Activated CD8-positive, alpha-beta memory T cell treated with anti-CD3 and anti-CD28 coated beads, Interleukin-2, amount 50 U/mL, for 1 hour (primary cell): ENCODE results near the gene ANK2.
"Not testable (repeated sequence)": the region's sequence is repeated elsewhere in the genome, so short reads cannot be mapped to it uniquely, and the experiment has no call there.

Experiments
- DNase-seq: peaks from one replicate; pipeline ENCODE4 v3.0.0-alpha.2; 2020; ENCODE audit errors: extremely low read depth

The ANK2 gene

DNA sequence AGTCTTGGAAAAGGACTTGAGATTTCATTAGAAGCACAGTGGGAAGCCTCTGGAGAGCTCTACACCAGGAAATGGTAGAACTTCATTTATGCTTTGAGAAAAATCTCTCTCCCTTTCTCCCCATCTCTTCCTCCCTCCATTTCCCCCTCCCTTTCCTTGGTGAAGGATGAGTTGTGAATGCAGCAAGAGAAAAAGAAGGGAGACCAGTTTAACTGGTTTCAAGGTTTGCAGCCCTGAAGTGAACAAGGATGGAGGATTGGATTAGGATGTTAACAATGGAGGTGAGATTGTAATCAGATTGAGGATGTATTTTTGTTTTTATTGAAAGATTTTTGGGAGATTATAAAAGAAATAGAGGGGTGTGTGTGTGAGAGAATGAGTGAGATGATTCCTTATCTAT lies 99.5 kb downstream of the ANK2 start:
- no peak for DNase-seq

DNA sequence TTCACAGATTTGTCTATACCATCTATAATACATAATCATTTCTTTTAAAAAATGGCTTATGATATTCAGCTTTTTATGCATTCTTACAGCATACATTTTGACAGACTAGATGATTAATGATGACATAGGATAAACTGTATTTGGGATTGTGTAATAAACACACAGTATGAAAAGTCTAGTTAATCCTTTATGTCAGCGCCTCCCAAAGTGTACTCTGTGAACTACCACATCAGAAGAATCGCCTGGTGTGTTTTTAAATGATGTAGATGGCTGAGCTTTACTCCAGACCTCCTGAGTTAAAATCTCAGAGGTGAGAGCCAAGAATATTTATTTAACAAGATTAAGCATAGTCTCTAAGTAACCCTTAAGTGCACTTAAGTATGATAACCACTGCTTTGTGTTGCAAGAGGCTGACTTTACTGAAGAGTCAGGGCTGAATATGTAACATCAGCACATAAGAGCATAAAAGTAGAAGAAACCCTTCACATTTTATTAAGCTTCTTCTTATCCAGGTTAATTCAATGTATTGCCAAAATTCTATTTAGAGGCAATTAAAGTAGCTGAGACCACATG lies 104.2 kb downstream of the ANK2 start:
- no peak for DNase-seq

DNA sequence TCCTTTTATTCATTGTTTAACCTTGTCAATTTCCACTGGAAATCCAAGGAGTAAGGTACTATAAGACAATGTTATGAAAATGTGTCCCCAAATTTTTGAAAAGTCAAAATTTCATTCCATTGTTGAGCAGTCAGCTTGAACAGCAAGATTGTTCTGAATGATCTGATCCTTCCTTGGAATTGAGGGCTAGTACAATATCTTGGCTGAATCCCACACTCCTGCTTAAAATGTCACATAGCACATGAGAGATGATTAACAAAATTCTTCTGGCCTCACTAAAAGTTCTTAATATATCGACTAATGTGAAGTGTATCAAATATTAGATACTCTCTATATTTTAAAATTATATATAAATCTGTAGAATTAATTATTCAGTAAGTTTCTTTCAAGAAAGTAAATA lies 104.8 kb downstream of the ANK2 start:
- no peak for DNase-seq

DNA sequence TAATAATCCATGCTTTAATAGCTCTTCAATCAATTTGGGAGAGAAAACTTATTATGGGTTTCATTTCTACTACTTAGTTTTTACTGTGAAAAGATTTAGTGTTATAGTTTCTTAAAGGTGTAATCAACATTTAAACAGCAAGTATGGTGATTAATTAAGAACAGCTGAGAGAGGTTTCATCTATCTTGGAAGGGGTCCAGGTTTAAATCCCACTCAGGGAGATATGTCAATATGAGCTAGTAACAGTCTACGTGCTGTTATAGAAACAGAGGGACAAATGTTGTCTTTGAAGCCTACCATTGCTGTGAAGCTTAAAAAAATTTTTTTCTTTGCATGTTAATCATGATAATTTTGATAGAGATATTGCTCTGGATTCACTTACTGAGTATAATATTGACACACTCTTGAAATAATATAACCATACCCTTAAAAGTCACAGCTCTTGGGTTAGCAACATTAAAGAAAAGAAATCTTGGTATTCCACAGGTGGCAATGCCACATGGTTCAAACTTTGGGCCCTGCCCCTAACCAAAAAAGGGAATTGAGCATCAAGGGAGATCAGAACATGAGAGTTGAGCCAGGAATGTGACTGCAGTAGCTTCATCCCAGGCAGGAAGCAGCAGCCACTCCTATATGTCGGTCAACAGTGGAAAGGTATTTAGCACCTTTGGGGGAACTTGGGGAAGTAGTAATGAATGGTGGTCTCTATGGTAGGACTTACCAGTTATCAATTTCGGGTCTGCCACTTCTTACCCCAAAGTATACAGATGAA lies 107.8 kb downstream of the ANK2 start:
- DNase-seq = no peak

DNA sequence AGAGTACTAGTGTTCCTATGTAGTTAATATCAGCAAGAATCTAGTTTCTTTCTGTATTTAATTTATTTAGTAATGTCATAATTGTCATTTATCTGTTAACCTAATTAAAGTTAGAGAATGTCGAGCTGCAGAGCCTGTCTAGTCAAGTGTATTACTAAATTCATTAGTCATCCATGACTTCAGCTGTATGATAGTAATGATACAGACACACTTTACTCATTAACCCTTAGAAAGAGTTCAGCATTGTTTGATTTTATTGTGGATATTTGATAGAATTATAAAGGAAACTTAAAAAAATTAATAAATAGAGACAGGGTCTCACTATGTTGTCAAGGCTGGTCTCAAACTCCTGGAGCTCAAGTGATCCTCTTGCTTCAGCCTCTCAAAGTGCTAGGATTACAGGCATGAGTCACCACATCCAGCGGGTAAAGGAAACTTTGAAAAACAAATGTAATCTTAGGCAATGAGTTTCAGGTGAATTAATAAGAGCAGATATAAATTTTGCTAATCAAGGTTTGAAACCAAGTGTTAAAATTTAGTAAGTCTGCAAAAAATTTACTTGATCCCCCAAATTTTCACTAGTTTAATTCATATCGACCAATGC lies 110.6 kb downstream of the ANK2 start:
- no peak for DNase-seq

DNA sequence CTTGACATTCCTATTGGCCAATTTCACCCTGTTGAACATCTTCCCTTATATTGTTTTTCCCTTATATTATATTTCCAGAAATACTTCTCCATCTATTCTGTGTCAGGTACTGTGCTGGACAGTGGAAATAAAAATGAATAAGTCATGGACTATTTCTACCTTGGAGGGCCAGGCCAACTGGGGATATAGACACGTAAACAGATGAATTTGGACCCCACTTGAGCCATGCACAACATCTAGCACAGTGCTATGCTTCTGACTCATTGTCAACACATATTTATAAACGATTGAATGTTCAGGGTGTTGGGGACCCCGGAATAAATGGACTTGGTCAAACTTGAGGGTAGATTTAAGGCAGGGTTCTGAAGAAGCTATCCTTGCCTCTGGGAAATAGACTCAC lies 111.1 kb downstream of the ANK2 start:
- DNase-seq = no peak

DNA sequence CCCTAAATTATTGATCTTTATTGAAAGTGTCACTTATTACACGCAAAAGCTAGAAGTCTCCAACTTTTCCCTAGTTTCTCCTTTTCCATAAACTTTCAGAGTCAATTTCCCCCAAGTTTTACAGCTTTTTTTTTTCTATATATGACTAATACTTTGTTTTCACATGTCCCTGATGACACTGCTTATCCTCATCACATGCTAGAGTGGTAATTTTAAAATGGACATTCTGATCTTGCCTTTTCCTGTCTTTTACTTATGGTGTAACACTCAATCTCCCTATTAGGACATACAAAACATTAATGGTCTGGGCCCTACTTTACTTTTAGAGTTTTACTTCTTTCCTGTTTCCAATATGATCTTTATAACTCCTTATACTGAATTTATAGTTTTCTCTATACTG lies 112.6 kb downstream of the ANK2 start:
- DNase-seq = no peak

DNA sequence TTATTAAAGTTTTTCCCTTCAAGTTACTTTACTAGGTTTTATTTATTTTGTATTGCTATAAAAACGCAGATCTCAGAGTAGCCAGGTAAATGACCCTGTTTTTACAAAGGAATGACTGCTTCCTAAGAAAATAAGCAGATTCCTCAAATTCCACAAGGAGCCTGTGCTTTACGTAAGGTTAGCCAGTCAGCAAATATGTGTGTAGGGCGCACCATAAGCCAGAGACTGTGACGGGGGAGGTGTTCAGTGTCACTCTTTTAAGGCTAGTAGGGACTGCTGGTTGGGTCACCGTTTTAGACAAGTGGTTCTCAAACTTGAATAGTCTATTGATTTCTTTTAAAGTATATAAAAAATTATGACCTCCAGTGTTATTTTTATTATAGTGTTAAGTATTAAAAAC lies 119.9 kb downstream of the ANK2 start:
- no peak for DNase-seq

DNA sequence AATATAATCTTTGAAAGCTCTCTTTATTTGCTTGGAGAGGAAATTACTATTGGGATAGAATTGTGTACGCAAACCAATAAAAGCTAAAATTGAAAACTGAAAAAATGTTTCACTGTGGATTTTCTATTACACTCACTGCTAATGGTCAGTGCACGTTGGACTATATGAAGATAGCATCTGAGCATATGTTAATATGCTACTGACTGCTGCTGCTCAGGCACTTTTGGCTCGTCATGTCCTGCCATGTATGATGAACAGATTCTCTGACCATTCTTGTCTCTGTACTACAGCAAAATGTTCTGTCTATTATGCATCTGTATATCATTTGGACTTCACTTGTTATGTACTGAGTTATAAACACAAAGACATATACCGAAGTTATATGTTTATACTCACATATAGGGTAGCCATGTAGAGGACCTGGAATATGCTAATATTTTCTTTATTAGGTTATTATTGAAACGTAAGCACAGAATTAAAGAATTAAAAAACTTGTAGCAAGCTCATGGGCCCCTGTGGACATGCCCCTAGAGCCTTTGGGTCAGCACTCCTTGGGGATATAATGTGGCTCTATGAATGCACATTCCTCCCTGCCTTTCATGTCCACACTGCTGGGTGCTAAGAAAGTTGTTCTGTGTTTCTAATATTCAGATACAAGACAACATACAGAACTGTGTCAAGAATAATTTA lies 120.8 kb downstream of the ANK2 start:
- no peak for DNase-seq

DNA sequence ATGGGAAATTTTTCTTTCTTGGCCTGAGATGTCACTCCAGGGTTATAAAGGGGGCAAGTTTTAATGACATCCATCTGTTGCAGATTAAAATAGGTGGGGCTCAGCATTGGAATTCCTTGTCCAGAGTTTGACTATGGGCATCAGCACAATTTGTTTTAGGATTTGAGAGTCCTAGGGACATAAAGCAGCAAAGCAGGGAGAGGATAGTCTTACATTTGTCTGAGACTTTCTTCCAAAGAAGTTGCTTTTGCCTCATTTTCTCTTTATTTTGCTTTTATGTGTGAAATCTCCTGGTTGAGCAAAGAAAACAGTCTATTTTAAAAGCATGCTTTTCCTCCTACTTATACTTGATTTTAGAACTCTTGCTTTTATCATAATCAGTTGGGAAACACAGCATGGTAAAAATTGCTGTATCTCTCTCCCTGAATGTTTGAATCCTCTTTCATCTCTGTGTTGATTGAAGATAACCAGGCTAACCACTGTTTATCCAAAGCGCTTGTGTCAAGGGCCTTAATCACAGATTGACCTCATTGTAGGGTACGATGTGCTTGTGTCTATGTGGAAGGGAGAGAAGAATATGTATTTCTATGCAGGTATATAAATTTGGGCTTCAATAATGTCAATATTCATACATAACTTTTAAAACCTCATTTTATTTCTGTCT lies 121.5 kb downstream of the ANK2 start:
- no peak for DNase-seq

DNA sequence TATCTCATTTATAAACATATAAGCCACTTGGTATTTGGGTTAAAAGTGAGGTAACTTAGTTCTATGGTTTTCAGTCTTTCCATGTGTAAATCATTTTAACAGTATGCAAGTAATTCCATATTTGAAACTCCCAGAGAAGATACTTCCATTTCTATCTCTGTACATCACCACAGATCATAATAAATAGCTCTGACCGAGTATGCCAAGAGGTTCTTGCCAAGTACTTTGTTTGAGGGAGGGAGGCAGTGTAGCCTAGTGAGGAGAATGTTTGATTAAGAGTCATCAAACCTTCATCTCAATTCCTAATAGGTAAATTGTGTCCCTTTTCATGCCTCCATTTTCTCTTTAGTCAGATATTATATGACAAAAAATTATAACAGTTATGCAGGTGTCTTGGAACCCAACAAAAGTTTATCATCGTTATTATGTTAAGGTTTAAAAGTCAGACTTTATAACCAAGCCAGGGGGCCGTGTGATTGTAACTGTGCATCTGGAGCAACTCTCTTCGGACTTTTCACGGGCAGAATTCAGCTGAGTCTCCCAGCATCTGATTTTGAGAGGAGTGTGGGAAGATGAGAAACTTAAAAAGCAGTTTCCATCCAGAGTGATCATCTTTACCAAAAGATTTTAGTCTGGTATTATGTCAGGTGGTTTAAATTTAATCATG lies 123.8 kb downstream of the ANK2 start:
- DNase-seq = no peak

DNA sequence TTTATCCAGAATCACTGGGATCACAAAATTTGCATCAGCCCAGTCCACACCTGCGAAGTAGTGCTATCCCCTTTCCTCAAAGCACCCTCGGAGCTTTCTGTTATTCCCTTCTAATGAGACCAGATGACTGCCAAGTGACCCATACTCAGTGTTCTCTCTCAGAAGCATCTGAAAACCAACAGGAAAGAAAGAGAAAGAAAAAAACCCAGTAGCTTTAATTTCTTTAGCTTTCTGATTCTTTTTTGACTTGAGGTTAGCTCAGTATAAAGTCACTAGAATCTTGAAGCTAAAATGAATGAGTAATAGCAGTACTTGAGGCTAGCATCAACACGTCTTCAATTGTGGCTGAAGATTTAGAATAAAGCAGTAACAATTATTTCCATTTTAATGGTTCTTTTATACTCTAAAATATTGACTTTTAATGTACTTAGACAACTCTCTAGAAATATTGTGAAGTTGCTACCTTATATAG lies 124.4 kb downstream of the ANK2 start:
- no peak for DNase-seq

DNA sequence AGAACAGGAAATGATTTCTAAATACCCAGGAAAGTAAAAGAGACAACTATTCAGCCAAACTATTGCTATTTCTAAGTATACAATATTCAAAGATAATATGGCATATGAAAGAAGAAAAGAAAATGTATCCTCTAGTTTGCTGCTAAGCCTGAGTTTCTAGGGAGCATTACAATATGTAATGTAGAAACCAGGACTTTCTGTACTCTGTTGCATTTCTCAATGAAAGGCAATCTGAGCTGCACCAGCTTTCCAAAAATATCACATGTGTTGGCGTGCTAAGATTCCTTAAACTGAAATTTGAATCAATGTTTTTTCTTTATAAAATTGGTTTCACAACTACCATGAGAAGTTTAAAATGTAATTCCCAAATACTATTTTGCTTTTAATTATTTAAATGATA lies 129.6 kb downstream of the ANK2 start:
- DNase-seq = no peak

DNA sequence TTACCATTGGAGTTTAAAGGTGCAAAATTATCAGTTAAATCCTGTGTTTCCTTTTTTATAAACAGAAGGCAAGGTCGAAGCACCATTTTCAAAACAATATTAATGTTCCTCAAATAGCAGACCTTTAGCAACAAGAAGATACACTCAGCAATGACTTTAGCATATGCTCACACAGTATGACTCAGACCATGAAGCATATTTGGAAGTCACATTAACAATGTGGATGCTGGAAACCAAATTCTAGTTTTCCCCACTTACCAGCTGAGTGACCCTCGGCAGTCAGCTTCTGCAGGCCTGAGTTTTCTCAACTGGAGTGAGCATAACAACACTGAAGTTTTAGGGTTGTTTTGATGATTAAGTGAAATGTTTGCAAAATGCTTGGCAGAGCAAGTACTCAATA lies 130.5 kb downstream of the ANK2 start:
- no peak for DNase-seq

DNA sequence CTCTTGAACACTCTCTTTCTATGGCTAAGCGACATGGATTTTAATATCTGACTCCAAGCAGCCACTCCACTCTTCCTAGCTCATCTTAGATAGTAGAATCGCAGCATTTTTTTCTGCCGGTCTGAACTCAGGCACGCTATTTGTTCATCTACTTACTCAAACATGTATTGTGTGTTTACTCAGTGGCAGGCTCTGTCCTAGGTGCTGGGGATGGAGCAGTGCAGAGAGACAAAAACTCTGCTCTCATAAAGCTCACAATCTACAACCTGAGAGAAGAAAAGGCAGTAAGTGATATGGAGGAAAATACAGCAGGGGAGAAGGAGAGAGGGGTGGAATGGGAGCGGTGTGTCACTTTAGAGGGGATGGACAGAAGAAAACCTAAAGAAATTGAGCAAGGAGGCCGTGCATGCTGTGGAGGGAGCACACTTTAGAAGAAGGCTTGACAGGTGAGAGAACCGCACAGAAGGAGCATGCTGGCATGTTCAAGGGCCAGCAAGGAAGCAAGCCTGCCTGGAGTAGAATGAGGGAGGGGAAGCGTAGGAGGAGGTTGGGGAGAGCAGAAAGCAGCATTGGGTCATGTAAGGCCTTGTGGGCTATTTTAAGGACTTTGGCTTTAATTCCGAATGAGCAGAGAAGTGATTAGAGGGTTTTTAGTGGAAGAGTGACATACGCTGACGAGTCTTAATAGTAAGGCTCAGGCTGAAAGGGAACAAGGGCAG lies 132.0 kb downstream of the ANK2 start:
- DNase-seq = no peak

DNA sequence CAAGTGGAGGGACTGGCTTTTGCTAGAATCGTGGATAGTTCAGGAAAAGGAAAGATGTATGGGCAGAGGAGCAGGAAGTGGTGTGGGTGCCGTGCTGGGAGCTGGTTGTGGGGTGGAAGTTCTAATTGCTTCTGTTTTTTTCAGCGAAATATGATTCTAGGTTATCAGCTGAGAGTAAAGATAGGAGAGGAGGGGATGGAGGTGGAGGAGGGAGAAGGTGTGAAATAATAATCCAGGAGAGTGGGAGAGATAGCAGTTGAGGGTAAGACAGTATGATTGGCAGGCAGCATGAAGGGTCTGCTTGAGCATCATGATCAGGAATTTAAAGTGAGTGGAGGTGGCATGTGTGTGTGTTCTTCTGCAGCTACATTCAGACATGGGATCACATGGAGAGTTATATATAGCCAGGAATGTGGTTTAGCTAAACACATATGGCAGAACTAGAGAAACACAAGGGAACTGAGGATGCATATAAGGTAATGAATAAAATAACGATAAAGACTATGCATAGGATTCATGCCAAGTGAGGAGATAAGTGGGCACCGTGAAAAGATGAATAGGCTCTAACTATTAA lies 133.7 kb downstream of the ANK2 start:
- DNase-seq = no peak

DNA sequence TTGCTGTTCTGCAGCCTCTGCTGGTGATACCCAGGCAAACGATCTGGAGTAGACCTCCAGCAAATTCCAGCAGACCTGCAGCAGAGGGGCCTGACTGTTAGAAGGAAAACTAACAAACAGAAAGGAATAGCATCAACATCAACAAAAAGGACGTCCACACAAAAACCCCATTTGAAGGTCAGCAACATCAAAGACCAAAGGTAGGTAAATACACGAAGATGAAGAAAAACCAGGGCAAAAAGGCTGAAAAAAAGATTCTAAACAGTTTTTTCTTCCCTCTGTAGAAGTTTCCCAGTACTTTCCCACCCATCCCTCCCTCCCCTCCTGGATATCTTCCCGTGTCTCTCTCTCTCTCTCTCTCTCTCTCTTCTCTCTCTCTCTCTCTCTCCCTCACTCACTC lies 136.8 kb downstream of the ANK2 start:
- not testable (repeated sequence) for DNase-seq

DNA sequence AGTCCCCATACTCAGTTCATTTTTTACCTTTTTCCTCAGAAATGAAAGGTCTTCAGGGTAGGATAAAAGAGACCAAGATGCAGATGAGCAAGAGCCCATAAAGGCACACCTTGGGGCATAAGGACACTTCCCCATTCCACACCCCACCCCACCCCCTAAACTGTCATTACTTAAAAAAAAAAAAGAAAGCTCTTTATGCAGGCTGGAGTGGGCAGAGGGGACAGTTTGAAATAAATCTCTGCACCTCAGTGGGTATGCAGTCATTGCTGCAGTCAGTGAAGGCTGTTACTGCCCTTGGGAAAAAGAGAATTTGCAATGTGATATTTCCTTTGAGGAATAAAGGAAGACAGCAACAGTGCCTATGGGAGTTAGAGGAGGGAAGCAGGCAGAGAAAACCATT lies 137.5 kb downstream of the ANK2 start:
- no peak for DNase-seq

DNA sequence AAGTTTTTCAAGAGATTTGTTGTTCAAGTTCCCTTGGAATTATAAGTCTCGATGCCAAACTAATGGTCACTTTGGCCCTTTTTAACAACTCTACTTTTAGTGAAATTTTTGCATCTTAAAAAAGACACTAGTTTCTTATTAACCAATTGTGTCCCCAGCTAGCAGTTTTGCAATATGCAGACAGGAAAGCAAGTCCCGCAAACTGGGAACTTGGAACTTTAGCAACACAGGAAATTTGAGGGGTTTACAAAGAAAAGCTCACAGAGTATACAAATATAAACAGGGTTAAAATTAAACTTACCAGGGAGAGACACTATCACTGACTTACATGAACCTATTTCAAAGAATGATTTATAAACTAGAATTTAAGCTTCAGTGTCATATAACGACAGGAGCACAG lies 137.9 kb downstream of the ANK2 start:
- DNase-seq = no peak

DNA sequence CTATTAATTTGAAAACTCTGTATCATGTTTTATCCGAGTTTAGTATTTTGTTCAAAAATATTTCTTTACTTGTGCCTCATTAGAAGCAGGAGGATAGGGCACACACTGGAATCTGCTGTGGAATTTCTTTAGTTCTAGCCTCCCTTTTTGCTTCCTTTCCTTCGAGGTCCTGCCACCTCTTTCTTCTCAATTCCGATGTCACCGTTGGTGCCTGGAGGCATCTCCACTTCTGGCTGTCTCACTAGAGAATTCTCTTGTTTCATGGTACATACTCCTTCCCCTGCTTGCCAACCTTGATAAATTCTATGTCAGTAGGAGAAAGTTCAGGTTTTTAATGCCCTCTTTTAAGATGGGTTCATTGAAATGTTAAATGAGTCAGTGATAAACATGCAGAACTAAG lies 140.1 kb downstream of the ANK2 start:
- no peak for DNase-seq

DNA sequence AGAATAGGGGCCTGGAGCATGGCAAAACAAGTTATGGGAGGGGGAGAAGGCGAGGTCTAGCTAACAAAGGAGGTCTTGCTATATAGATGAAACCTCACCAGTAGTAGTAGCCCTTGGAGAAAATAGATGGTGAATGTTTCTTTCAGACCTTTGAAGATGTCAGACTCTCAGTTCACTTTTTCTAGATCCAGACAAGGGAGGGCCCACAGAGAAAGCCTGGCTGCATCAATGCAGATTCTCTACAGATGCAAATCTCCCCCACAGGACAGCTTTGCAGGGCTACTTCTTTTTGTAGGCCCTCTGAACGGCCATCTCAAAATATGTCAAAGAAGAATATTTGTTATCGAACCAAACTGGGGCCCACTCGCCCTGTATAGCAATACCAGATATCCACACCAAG lies 159.7 kb downstream of the ANK2 start:
- no peak for DNase-seq
